Esophagus mucosa (tissue), 1 donor: ENCODE measurements around the gene CDH4. TPM values are rescaled to one million over a fixed set of nuclear protein-coding genes. Genes with fewer than 3 reads are reported as not detected.
A peak's percentile ranks its signal among the peaks of the same experiment; 100 is the strongest.

Experiments used
- ATAC-seq: fragments of 200-7000 bp; cut with Tn5 transposase; one replicate; pipeline ENCODE4 v1.9.1; 2020
- total RNA-seq: library from RNA; stranded (reverse); gene quantifications from one replicate; pipeline ENCODE4 v1.2.4, GENCODE V29; 2023
- donor health status: DM: yes; HTN: yes; CAD: no.

Gene CDH4
- total RNA-seq, 1 donor from 2014 or later = not detected

DNA sequence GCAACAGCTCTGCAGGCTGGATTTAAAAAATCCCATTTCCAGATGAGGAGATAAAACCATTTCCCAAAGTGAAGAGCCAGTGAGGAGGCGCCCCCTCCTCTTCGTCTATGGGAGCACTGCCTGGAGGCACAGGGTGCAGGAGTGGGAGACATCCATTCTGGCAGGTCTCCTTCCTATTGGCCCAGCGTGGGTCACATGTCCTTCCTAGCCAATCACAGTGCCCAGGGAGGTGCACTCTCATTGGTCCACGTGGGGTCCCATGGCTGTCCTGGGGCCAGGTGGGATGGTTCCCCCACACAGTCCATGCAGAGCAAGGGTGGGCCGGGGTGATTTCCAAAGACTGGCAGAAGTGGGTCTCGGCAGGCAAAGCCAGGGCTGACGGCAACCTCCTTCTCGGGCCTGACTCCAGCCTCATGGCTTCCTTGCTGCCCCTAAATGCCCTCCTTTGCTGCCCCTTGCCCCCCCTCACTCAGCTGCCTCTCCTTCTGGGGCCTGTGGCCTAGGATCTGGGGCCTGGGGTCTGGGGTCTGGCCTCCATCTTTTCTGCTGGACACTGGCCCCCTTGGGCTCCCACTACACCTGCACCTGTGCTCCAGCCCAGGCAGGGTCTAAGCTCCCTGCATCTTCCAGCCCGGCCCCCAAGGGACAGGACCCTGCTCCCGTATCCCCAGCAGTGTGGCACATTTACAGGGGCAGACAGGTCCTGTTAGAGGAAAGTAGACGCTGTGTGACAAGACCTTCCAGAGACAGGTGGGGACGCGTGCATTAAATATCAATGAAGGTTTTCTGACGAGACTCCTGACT lies 581.9 kb downstream of the CDH4 start:
- ATAC-seq = no peak

DNA sequence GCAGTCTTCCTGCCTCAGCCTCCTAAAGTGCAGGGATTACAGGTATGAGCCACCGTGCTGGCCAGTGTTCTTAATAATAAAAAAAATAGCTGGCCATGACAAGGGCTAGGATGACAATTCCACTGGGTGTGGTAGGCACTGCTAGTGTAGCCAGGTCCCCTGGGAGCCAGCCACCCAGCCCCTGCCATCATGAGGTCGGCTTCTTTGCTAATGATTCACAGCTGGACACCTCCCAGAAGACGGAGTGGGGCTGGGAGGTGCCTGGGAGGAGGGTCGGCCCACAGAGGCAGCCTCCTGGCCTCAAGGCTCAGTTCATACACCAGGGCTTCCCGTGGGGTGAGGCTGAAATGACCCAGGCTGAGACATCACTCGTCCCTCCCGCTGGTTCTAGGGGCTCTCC lies 583.2 kb downstream of the CDH4 start:
- ATAC-seq = no peak

DNA sequence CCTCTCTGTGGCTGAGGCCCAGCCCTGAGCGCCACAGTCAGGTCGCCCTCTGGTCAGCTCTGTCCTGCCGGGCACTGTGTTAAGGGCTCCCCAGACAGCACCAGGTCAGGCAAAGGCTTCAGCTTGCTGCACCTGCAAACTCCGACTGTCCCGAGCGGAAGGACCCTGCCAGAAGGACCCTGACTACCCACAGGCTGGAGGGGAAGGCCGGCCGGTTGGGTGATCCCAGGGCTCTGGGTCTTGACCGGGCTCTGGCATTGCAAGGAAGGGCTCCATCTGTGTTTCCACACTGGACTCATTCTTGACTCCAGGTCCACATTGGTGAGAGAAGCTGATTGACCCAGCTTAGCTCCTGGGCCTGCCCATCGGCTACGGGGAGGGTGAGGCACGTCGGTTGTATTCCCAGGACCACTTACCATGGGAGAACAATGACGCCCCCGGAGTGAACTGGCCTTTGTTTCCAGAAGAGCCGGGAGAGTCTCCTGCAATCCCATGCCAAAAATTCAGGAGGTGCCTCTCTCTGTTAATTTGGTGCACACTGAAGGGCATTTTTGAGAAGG lies 583.8 kb downstream of the CDH4 start:
- ATAC-seq = no peak

DNA sequence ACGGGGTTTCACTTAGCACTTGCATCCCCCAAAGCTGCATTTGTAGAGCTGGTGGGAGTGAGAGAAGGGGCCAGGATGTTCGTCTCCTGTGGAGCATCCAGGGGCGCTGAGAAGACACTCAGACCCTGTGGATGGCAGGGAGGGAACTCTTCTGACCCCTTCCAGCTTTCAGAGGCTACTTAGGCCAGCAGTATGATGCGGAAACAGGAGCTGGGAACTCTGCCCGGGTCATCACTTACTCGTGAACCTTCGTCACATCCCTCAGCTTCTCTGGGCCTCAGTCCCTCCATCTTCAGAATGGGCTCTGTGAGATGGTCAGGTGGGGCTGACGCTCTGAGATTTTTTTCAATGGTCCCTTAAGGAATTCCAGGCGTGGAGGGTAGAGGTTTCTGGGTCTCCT lies 585.1 kb downstream of the CDH4 start:
- ATAC-seq = no peak

DNA sequence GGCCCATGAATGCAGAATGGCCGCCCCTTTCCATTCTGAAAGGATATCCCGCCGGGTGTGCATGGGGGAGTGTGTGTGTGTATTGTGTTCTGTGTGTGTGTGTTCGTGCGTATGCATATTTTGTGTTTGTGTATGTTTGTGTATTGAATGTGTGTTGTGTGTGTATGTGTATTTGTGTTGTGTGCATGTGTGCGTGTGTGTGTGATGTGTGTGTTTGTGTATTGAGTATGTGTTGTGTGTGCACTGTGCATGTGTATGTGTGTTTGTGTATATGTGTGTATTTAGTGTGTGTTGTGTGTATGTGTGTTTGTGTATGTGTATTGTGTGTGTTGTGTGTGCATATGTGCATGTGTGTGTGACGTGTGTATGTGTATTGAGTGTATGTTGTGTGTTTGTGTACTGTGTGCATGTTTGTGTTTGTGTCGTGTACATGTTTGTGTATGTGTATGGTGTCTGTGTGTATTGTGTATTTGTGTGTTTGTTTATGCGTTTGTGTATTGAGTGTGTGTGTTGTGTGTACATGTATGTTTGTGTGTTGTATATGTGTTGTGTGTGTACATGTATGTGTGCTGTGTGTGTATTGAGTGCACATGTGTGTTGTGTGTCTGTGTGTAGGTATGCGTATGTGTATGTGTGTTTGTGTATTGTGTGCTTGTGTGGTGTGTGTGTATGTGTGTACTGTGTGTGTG lies 587.3 kb downstream of the CDH4 start:
- ATAC-seq = no peak

DNA sequence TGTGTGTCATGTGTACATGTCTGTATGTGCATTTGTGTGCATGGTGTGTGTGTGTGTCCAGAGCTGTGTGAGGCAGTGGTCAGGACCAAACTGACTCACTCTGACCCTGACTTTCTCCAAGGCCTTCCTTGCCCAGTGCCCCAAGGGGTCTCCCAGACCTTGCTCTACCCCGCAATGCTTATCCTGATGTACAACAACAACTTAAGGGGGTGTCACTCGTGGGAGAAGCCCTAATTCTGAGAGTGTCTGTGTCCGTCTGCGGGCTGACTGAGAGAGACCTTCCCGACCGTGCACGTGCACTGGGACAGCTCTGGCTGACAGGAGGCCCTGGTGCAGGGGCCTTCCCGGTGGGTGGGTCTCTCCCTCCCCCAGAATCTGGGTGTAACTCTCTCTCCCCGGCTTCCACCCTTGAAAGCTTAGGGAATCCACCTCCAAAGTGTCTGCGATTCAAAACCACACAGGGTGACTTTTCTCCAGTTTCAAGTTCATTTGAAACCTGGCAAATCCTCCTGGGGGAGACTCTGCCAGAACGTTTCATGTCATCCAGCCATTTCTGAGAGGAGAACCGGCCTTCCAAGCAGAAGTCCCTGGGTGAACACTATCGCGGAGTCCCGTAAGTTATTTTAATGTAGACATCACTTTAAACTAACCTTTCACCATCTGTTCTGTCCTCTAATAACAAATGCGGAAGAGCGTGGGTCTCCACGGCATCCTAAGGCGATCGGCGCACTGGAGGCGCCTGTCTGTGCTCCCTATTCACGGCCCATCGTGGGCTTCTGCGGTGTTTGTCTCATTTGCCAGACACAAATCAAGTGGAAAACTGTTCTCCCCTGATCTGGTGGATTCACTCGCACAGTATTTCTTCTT lies 588.1 kb downstream of the CDH4 start:
- ATAC-seq = no peak

DNA sequence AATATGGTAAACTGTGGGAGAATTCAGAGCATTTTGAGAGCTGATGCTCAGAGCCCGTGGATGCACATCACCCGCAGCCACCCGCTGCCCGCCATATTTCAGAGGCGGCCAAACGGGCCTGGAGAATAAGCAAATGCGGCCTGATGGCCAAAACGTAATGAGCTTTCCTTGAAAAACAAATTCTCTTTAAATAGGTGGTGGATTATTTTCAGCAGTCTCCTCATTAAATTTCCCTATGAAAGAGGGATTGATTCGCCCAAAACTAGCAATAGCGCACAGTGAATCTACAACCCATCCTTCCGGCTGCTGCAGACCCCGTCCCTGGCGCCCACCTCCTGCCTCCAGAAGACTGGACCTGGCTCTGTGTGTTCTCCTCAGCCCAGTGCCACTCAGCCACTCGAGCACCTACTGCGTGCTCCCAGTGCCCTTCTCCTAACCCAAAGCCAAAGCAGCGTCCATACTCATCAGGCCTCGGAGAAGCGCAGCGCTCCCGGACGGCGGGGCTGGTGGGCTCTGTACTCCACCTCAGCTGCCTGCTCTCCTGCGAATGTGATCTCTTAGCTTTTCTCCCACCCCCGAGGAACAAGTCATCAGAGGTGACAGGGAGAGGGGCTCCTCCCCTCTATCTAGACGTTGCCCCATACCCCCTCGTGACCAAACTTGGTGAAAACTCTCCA lies 588.9 kb downstream of the CDH4 start:
- no peak for ATAC-seq

DNA sequence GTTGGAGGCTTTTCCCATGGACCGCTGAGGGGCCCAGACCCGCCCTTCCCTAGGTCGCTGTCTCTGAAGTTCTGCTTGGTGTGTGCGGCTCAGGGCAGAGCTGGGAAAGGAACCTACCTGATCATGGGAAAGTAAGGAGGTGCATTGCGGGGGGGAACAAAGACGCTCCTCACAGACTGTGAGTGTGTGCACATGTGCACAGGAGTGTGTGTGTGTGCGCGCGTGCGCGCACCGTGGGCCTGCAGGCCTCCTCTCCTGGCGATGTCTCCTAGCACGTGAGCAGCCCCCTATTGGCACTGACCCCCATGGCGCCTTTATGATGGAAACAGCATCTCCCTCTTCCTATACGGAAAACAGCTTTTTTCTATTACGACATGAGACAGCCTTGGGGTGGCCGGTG lies 589.5 kb downstream of the CDH4 start:
- ATAC-seq = no peak

DNA sequence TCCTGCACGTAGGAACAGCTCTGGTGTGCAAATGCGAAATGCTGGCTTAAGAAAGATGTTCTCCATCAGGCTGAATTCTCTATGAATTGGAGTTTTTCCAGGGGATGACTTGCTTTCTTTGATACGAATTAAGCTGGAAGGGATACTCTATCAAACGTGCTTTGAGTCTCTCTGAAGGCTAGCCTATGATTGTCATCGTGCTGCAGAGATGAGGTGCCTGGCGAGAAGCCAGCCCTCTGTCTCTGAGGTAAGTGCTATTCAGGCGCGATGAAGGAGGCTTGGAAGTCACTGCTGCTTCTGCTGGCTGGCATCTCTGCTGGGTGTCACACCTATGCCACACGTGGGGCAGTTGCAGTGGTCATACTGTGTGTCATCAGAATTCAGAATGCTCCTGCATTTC lies 589.9 kb downstream of the CDH4 start:
- no peak for ATAC-seq

DNA sequence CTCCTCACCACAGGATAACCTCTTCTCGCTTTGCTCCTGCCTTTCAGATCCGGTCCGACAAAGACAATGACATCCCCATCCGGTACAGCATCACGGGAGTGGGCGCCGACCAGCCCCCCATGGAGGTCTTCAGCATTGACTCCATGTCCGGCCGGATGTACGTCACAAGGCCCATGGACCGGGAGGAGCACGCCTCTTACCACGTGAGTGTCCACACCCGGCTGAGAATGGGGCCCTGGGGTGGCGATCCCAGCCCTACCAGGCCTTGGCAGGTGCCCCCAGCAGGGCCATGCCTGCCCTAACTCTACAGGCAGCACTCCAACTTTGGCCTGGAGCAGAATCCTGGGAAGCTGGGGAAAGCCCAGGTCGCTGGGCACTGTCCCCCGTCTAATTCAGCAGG lies 592.6 kb downstream of the CDH4 start:
- no peak for ATAC-seq

DNA sequence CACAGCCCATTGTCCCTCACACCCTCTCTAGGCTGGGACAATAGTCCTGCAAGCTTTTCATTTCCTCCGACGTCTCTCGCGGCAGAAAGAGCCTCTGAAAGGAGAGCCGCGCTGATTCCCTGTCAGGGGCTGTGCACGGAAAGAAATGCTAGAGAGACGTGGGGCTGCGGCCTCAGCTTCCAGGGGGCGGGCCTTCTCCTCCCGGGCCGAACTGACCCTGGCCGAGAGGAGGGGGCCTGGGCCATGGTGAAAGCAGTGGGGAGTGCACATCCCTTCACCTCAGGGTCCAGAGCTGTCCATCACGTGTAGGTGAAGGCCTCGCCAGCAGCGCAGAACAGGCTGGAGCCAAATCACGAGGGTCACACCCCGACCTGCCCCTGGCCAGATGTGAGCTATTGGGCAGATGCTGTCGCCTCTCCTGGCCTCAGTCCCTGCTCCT lies 593.2 kb downstream of the CDH4 start:
- ATAC-seq = no peak

DNA sequence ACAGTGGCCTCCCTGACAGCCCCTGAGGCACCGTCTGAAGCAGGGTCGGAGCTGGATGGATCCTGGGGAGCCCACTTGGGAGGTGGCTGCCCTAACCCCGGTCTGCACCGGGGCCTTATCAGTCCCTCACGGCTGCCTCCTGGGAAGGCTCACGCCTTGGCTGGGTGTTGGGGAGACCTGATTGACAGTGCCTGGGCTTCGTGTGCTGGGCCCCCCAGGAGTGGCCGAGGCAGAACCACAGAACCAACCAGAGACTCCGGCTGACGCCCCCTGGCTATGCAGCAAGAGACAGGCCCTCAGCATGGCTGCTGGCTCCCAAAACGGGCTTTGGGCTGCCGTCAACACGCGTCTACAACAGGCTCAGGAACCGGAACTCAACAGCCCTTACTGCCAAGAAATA lies 594.0 kb downstream of the CDH4 start:
- peak; percentile 34 for ATAC-seq

DNA sequence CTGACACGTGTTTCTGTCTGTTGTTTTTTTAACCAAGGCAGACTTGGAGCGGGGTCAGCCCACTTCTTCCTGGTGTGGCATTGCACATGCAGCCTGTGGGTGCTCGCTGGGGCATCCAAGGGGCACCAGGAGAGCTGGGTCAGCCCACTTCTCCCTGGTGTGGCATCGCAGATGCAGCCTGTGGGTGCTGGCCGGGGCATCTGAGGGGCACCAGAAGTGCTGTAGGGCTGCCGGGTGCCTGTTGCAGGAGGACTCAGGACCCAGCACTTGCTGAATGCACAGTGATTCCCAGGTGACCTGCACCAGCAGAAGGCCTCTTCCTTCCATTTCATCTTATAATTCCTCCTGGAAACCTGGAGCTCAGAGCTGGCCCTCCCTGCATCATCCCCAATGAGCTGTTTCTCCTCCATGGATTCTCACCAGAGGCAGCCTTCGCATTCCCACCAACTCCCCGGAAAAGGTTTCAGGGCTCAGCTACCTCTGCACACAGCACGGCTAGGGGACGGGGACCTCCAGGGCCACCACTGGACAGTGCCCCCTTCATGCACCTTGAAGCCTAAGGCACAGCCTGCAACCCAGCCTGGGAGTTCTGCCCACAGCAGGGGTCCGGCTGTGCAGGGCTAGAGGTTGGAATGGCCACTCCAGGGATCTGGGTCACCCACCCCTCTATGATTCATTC lies 594.8 kb downstream of the CDH4 start:
- ATAC-seq = no peak

DNA sequence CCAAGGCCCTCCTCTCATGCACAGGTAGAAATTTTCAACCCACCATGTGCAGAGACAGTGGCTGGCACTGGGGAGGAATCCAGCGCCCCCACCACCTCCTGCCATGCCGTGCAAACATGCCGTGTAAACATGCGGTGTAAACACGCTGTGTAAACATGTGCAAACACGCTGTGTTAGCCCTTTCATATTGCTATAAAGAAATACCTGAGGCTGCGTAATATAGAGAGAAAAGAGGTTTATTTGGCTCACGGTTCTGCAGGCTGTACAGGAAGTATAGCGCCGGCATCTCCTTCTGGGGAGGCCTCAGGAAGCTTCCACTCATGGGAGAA lies 595.3 kb downstream of the CDH4 start:
- no peak for ATAC-seq

DNA sequence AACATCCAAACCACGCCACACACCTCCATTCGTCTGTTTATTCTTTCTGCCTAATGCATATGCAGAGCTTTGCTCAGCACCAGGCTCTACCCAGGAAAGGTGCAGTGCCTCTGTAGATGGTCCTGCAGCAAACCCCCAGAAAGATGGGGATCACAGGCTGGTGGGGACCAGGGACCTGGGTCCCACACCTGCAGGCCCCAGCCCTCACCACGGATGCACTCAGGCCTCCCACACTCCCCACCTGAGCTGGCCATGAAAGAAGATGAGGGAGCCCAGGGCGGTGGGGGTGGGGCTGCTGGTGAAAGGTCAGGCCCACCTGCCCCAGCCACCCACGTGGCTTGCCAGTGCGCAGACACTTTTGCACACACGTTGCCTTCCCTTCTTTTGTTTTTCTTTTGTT lies 595.9 kb downstream of the CDH4 start:
- no peak for ATAC-seq

DNA sequence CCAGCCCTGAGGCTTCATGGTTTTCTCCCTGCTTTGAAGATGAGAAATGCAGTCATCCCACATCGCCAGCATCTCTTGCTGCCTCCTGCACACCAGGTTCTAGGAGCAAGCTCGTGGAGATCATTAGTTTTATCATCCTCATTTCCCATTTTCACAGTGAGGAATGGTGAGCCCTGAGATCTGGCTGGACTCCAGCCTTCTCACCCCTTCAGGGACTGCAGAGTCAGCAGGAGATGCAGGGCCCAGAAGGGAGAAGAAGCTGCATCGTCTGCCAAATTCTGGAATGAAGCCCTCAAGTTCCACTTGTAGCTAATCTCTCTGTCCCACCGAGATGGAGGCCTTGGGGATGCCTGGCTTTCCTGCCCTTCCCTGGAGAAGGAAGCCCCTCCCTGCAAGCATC lies 596.8 kb downstream of the CDH4 start:
- no peak for ATAC-seq

DNA sequence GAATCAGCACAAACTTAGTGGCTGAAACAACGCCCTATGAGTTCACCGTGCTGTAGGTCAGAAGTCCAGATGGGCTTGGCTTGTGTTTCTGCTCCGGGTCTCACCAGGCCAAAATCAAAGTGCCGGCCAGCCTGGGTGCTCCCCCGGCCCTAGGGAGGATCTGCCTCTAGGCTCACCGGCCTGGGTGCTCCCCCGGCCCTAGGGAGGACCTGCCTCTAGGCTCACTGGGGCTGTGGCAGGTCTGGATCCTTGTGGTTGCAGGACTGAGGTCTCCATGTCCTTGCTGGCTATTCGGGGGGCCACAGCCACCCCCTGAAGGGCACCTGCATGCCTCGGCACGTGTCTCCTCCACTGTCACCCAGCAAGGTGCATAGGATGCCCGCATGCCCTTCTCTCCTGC lies 597.3 kb downstream of the CDH4 start:
- no peak for ATAC-seq

DNA sequence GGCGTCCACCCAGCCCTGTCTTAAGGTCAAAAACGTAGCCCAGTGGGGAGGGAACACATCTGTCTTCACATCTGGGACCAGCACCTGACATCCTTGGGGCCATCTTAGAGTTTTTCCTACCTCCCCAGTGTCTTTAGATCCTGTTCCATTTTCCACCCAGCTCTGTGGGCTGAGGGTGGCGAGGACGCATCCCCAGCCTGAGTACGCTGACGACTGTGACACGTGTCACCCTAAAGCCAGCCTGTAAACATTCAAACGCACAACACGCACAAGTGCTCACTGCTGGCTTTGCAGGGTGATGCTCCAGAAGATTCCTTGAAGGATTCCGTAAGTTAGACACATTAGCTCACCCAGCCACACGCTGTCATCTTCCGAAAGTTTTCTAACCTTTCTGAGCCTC lies 597.8 kb downstream of the CDH4 start:
- no peak for ATAC-seq

DNA sequence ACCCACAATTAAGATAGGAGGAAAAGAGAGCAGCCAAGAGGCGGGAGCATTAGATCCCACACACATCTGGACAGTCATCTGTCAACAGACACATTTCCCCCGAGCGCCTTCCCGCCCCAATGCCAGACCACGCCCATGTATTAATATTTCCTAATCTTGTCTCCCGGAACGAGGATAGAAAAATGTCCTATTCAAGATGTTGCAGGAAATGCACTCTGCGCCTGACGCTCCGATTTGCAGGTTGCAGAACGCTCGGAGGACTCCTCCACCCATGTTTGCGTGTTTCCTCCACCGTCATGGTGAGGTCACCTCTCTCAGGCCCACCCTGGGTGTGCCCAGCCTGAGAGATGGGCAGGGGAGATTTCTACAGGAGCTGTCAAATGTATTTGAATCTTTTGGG lies 598.4 kb downstream of the CDH4 start:
- no peak for ATAC-seq

DNA sequence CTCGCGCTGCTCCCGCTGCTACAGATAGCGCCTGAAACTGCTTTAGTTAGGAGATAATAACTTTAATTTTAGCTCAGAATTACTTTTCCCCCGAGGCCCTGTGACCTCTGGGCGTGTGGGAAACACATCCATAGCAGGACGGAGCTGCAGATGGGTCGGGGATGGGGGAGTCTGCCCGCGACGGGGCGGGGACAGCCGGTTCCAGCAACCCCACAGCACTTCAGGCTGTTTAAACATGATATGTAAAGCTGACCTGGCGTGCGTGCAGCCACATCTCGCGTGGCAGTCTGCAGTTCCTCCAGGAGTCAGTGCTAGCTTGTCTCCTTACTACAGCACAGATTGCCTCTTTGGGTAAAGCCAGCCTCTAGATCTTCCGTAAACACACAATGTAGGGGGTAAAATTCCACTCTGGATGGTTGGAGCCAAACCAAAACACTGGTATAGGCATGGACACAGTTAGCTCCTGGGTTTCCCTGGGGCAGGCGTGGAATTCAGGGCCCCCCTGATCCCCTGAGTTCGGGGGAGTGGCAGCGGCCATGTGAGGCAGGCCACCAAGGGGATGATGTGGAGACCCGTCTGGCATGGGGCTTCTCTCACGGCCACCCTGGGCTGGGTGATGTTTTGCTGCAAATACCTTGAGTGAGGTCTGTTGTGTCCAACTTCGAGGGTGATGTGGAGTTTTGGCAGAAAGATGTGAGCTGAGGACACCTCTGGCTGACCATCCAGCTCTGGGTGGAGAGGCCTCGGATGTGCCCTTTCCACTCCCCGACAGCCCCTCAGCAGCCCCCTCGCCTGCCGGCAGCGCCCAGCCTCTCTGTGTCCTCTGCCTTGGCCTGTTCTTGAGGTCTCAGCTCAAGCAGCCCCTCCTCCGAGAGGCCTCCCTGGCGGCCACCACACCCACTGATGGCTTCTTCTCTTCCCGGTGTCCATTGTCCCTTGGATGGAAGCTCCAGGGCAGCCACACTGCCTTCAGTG lies 599.2 kb downstream of the CDH4 start:
- no peak for ATAC-seq
